ENCODE measurements around the gene FGR.
A peak's percentile ranks its signal among the peaks of the same experiment; 100 is the strongest.

FGR gene

GRCh38 chr1:27661412-27662075 is 26.6 kb upstream of the FGR start:
- no peak overlapping the region for H3K4me3 ChIP-seq (ENCODE audit: low read depth, low read length)
- in situ Hi-C loops (cut with HindIII; ENCODE audit: low sequenced_read_pairs) = no loop called here
- no peak for DNase-seq (ENCODE audit: low read depth, low spot score)
- no peak for TF ChIP-seq CTCF (IDR thresholded peaks at IDR 0.05; ENCODE audit: low read depth, low read length)

GRCh38 chr1:27660300-27660835 is 25.4 kb upstream of the FGR start:
- peak overlapping the region; percentile 29 for H3K4me3 ChIP-seq (ENCODE audit: low read depth, low read length)
- TF ChIP-seq CTCF (IDR thresholded peaks at IDR 0.05; ENCODE audit: low read depth, low read length) = no peak
- no peak for DNase-seq (ENCODE audit: low read depth, low spot score)
- in situ Hi-C loops (cut with HindIII; ENCODE audit: low sequenced_read_pairs) = no loop called here

GRCh38 chr1:27659497-27660299 is 24.7 kb upstream of the FGR start:
- H3K4me3 ChIP-seq (ENCODE audit: low read depth, low read length) = peak overlapping the region; percentile 29
- in situ Hi-C loops (cut with HindIII; ENCODE audit: low sequenced_read_pairs) = no loop called here
- DNase-seq (ENCODE audit: low read depth, low spot score) = peak; percentile 78
- TF ChIP-seq CTCF (IDR thresholded peaks at IDR 0.05; ENCODE audit: low read depth, low read length) = no peak

- in situ Hi-C loops (cut with HindIII; ENCODE audit: low sequenced_read_pairs) = no loop called here
- H3K4me3 ChIP-seq (ENCODE audit: low read depth, low read length) = no peak overlapping the region
- no peak for TF ChIP-seq CTCF (IDR thresholded peaks at IDR 0.05; ENCODE audit: low read depth, low read length)
- peak; percentile 58 for DNase-seq (ENCODE audit: low read depth, low spot score)
Measured at GRCh38 chr1:27658951-27659496, 24.0 kb upstream of the FGR start.

- H3K4me3 ChIP-seq (ENCODE audit: low read depth, low read length) = no peak overlapping the region
- DNase-seq (ENCODE audit: low read depth, low spot score) = peak; percentile 83
- in situ Hi-C loops (cut with HindIII; ENCODE audit: low sequenced_read_pairs) = no loop called here
- no peak for TF ChIP-seq CTCF (IDR thresholded peaks at IDR 0.05; ENCODE audit: low read depth, low read length)
Measured at GRCh38 chr1:27656157-27656893, 21.3 kb upstream of the FGR start.
